HG03095 (cell line): ENCODE data around the gene SLC11A2.
"Not testable (repeated sequence)": the region's sequence is repeated elsewhere in the genome, so short reads cannot be mapped to it uniquely, and the experiment has no call there.

Experiments
- ATAC-seq: cut with Tn5 transposase; IDR thresholded peaks from one replicate; pipeline ENCODE4 v1.9.1; 2021; ENCODE audit warnings: moderate library complexity; ENCODE audit not compliant: unreplicated experiment

The SLC11A2 gene

GRCh38 chr12:50951112-50951511 is 75.1 kb downstream of the SLC11A2 start:
- no peak for ATAC-seq

GRCh38 chr12:50949801-50950302 is 76.3 kb downstream of the SLC11A2 start:
- ATAC-seq: no peak

- ATAC-seq: no peak
Observed at GRCh38 chr12:50948798-50949197, 77.4 kb downstream of the SLC11A2 start.

- ATAC-seq: no peak
Observed at GRCh38 chr12:50947933-50948626, 78.1 kb downstream of the SLC11A2 start.

- no peak for ATAC-seq
Observed at GRCh38 chr12:50937653-50938052, 88.5 kb downstream of the SLC11A2 start.

- no peak for ATAC-seq
Observed at GRCh38 chr12:50936821-50937530, 89.2 kb downstream of the SLC11A2 start.

GRCh38 chr12:50934981-50935807 is 91.0 kb downstream of the SLC11A2 start:
- ATAC-seq: no peak

GRCh38 chr12:50934371-50934851 is 91.8 kb downstream of the SLC11A2 start:
- no peak for ATAC-seq

- ATAC-seq: no peak
Observed at GRCh38 chr12:50933459-50934124, 92.6 kb downstream of the SLC11A2 start.

GRCh38 chr12:50932787-50933280 is 93.3 kb downstream of the SLC11A2 start:
- no peak for ATAC-seq

GRCh38 chr12:50930477-50930876 is 95.7 kb downstream of the SLC11A2 start:
- not testable (repeated sequence) for ATAC-seq

GRCh38 chr12:50929831-50930230 is 96.4 kb downstream of the SLC11A2 start:
- no peak for ATAC-seq
